HUES64 (cell line): ENCODE measurements around the gene CD244.

Experiments used
- H3K27ac ChIP-seq: 2 replicates; pipeline ENCODE4 v1.7.0; 2013; ENCODE audit warnings: low read depth, low read length, inconsistent platforms
- H3K27me3 ChIP-seq: 2 replicates; pipeline ENCODE4 v1.6.1; 2013; ENCODE audit warnings: mild to moderate bottlenecking, low read length; ENCODE audit not compliant: insufficient read depth
- H3K36me3 ChIP-seq: 2 replicates; pipeline ENCODE4 v1.6.1; 2013; ENCODE audit warnings: mild to moderate bottlenecking, low read length; ENCODE audit not compliant: insufficient read depth
- H3K4me1 ChIP-seq: 2 replicates; pipeline ENCODE4 v1.6.1; 2013; ENCODE audit warnings: mild to moderate bottlenecking, low read length, moderate library complexity; ENCODE audit not compliant: insufficient read depth
- H3K4me3 ChIP-seq: 2 replicates; pipeline ENCODE4 v1.5.1; 2013; ENCODE audit warnings: mild to moderate bottlenecking, low read length, moderate library complexity
- H3K9ac ChIP-seq: 2 replicates; pipeline ENCODE4 v1.6.1; 2013; ENCODE audit warnings: mild to moderate bottlenecking, low read depth, low read length
- H3K9me3 ChIP-seq: 2 replicates; pipeline ENCODE4 v1.6.1; 2013; ENCODE audit warnings: low read depth, low read length; ENCODE audit not compliant: insufficient read depth
- WGBS: fragments of 150-250, 120-280 bp; methylation state at CpG from one replicate; pipeline ENCODE4 v1.1.7; 2013; ENCODE audit warnings: missing lambda C conversion rate; 5-methylcytosine and 5-hydroxymethylcytosine counted together

The CD244 gene

DNA sequence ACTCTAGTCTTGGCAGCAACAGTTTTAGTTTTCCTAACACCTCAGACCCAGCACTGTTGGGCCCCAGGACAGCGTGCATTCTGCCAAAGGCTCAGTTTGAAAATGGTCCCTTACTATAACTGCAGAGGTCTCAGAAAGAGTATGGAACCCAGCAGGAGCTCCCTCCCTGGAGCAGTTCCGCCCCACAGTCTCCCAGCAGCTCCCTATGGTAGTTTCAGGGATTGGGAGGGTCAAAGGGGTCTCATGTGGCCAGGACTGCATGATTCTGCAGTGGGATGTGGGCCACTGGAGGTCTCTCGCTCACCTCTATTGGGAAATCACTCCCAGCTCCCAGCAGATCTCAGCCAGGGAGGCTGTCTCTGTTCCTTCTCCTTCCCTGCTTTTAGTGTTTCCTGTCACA lies 54.4 kb downstream of the CD244 start:
- Histone ChIP-seq H3K4me3 (no peak overlapping the region), H3K27me3 (no peaks in the 10 kb centered on the region), H3K36me3 (no peaks in the 10 kb centered on the region), H3K27ac (no peak overlapping the region), H3K9me3 (0 out of 2 replicates have a peak, but pooled peaks cover 3% of the 10 kb centered on the region), H3K9ac (no peak overlapping the region), H3K4me1 (peaks cover 12% of the 10 kb centered on the region)
- 90% methylated on average over 3 of the region's 3 CpGs for WGBS

- no peak overlapping the region for H3K4me3 ChIP-seq
- H3K9ac ChIP-seq: no peak overlapping the region
- peaks cover 12% of the 10 kb centered on the region for H3K4me1 ChIP-seq
- H3K27me3 ChIP-seq: no peaks in the 10 kb centered on the region
- 0 out of 2 replicates have a peak, but pooled peaks cover 3% of the 10 kb centered on the region for H3K9me3 ChIP-seq
- WGBS: 89% methylated on average over 2 of the region's 2 CpGs
- H3K36me3 ChIP-seq: no peaks in the 10 kb centered on the region
- no peak overlapping the region for H3K27ac ChIP-seq
Observed at GRCh38 chr1:160807738-160808137, 54.9 kb downstream of the CD244 start.

DNA sequence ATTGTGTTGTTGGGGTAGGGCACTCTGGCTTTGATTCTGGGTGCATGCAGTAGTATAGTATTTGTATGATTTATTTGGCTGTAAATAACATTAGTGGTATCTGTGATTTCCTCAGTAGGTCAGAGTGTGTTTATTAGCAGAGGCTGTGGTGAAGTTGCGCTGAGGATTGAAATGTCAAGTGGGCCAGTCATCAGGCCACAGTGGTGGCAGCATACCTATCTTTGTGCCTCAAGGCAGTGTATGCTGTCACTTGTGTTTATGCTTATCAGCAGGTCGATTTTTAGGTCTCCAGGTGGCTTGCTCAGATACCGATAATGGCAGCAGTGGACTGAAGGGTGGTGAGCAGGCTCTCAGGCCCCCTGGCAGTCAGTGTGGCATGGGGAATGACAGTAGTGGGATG lies 55.4 kb downstream of the CD244 start:
- H3K9ac ChIP-seq: no peak overlapping the region
- 92% methylated on average over 3 of the region's 3 CpGs for WGBS
- H3K36me3 ChIP-seq: no peaks in the 10 kb centered on the region
- H3K9me3 ChIP-seq: 0 out of 2 replicates have a peak, but pooled peaks cover 3% of the 10 kb centered on the region
- peaks cover 12% of the 10 kb centered on the region for H3K4me1 ChIP-seq
- H3K27ac ChIP-seq: no peak overlapping the region
- no peak overlapping the region for H3K4me3 ChIP-seq
- no peaks in the 10 kb centered on the region for H3K27me3 ChIP-seq

- H3K4me1 ChIP-seq: peaks cover 12% of the 10 kb centered on the region
- H3K27ac ChIP-seq: no peak overlapping the region
- no peaks in the 10 kb centered on the region for H3K36me3 ChIP-seq
- no peak overlapping the region for H3K4me3 ChIP-seq
- H3K9me3 ChIP-seq: 0 out of 2 replicates have a peak, but pooled peaks cover 3% of the 10 kb centered on the region
- no peak overlapping the region for H3K9ac ChIP-seq
- H3K27me3 ChIP-seq: no peaks in the 10 kb centered on the region
Observed at GRCh38 chr1:160806784-160807183, 55.9 kb downstream of the CD244 start.

DNA sequence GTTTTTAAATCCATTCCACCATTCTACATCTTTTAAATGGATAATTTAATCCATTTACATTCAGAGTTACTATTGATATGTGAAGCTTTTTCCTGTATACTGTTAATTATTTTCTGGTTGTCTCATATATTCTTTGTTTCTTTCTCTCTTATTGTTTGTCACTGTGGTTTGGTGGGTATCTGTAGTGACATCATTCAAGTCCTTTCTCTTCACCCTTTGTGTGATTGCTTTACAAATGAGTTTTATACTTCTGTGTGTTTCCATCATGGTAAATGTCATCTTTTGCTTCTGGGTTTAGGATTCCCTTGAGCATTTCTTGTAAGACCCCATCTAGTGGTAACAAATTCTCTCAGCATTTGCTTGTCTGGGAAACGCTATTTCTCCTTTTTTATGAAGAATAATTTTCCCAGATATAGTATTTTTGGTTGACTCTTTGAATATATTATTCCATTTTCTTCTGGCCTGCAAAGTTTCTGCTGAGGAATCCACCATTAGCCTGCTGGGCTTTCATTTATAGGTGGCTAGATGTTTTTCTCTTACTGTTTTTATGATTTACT lies 56.5 kb downstream of the CD244 start:
- Histone ChIP-seq H3K36me3 (no peaks in the 10 kb centered on the region), H3K4me1 (peaks cover 12% of the 10 kb centered on the region), H3K27ac (no peak overlapping the region), H3K9ac (no peak overlapping the region), H3K27me3 (no peaks in the 10 kb centered on the region), H3K9me3 (0 out of 2 replicates have a peak, but pooled peaks cover 3% of the 10 kb centered on the region), H3K4me3 (no peak overlapping the region)
- no CpG with 5 or more reads among the region's 1 CpG for WGBS

DNA sequence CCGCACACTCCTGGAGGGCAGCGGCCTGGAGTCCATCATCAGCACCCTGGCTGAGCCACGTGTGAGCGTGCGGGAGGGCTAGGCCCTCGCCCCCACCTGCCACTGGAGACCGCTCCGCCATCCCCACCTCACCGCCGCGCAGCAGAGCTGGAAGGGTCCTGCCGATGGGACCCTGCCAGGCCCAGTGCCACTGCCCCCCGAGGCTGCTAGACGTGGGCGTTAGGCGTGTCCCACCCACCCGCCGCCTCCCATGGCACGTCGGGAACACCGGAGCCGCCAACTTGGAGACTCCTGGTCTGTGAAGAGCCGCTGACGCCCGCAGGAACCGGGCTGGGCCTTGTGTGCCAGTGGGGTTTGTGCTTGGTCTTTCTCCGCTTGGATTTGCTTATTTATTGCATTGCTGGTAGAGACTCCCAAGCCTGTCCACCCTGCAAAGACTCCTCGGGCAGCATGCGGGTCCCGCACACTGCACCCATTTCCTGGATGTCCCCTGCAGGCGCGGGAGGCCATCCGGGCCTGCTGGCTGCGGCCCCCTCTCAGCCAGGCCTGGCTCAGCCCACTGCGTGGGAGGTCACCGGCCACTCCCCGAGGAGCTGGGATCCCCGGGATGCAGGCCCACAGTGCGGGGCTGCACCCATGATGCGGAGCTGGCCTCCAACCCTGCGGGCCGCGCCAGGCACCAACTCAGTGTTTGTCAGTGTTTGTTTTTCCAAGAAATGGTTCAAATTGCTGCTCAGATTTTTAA lies 60.7 kb downstream of the CD244 start:
- no peaks in the 10 kb centered on the region for H3K27me3 ChIP-seq
- H3K9ac ChIP-seq: no peak overlapping the region
- no peaks in the 10 kb centered on the region for H3K4me1 ChIP-seq
- H3K27ac ChIP-seq: no peak overlapping the region
- no peaks in the 10 kb centered on the region for H3K36me3 ChIP-seq
- 0 out of 2 replicates have a peak, but pooled peaks cover 3% of the 10 kb centered on the region for H3K9me3 ChIP-seq
- WGBS: 96% methylated on average over 43 of the region's 43 CpGs
- no peak overlapping the region for H3K4me3 ChIP-seq

DNA sequence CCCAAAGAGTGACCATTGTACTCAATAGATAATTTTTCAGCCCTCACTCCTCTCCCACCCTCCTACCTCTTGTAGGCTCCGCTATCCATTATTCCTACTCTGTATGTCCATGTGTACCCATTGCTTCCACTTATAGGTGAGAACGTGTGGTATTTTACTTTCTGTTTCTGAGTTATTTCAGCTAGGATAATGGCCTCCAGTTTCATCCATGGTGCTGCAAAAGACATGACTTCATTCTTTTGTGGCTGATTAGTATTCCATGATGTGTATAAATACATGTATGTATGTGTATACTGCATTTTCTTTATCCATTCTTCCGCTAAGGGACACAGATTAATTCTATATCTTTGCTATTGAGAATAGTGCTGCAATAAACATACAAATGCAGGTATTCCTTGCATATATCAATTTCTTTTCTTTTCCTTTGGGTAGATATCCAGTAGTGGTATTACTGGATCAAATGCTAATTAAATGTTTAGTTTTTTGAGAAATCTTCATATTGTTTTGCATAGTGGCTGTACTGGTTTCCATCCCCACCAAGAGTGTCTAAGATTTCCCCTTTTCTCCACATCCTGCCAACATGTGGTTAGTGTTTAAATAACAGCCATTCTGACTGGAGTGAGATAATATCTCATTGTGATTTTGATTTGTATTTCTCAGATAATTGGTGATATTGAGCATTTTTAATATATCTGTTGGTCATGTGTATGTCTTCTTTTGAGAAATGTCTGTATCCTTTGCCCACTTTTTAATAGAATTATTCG lies 61.9 kb downstream of the CD244 start:
- H3K27ac ChIP-seq: no peak overlapping the region
- WGBS: 95% methylated on average over 2 of the region's 4 CpGs
- H3K9me3 ChIP-seq: no peaks in the 10 kb centered on the region
- H3K4me3 ChIP-seq: no peak overlapping the region
- no peaks in the 10 kb centered on the region for H3K36me3 ChIP-seq
- no peaks in the 10 kb centered on the region for H3K4me1 ChIP-seq
- H3K27me3 ChIP-seq: no peaks in the 10 kb centered on the region
- H3K9ac ChIP-seq: no peak overlapping the region

- no peaks in the 10 kb centered on the region for H3K9me3 ChIP-seq
- no peaks in the 10 kb centered on the region for H3K4me1 ChIP-seq
- no peak overlapping the region for H3K9ac ChIP-seq
- no peak overlapping the region for H3K4me3 ChIP-seq
- H3K36me3 ChIP-seq: no peaks in the 10 kb centered on the region
- no peak overlapping the region for H3K27ac ChIP-seq
- WGBS: 100% methylated on average over 1 of the region's 1 CpG
- no peaks in the 10 kb centered on the region for H3K27me3 ChIP-seq
Observed at GRCh38 chr1:160800142-160800541, 62.5 kb downstream of the CD244 start.

- H3K9ac ChIP-seq: no peak overlapping the region
- no peak overlapping the region for H3K4me3 ChIP-seq
- H3K27me3 ChIP-seq: no peaks in the 10 kb centered on the region
- H3K9me3 ChIP-seq: no peaks in the 10 kb centered on the region
- no peaks in the 10 kb centered on the region for H3K36me3 ChIP-seq
- H3K4me1 ChIP-seq: no peaks in the 10 kb centered on the region
- H3K27ac ChIP-seq: no peak overlapping the region
- 95% methylated on average over 5 of the region's 5 CpGs for WGBS
Observed at GRCh38 chr1:160799641-160800040, 63.0 kb downstream of the CD244 start.

DNA sequence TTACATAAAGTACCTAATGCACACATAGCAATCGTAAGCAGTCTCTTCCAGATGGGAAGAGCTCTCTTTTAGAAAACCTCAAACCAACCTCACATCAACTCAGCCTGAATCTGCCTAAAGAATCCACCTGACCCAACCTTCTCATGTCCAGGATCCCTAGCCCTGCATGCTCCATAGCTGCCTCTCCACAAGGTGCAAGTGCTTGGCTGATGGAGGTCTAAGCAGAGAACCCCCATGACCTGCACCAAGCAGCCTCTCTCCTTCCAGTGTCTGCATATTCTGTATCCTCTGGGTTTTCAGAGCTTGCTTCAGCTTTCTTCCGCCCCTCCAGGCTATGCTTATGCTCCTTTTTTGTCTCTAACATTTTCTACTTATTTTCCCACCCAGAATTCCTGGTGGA lies 64.2 kb downstream of the CD244 start:
- no peak overlapping the region for H3K27ac ChIP-seq
- no peaks in the 10 kb centered on the region for H3K27me3 ChIP-seq
- 93% methylated on average over 2 of the region's 2 CpGs for WGBS
- H3K9me3 ChIP-seq: no peaks in the 10 kb centered on the region
- H3K9ac ChIP-seq: no peak overlapping the region
- no peaks in the 10 kb centered on the region for H3K4me1 ChIP-seq
- no peaks in the 10 kb centered on the region for H3K36me3 ChIP-seq
- no peak overlapping the region for H3K4me3 ChIP-seq

DNA sequence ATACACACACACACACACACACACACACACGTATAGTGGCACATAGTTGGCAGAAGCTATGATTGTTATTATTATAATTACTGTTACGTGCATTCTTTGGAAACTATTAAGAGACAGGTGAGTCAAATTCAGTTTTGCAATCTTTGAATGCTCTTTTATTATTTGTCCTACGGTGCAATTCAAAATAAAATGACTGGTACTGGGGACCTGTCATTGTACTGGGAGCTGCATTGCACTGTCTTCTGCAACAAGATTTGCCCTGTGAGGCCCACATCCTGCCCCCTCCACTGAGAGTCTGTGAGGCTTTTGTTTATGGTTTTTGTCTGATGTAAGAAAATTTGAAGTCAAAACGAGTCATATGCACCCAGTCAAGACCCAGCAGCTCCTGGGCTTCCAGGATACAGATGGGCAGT lies 64.8 kb downstream of the CD244 start:
- Histone ChIP-seq H3K36me3 (no peaks in the 10 kb centered on the region), H3K9ac (no peak overlapping the region), H3K27me3 (no peaks in the 10 kb centered on the region), H3K4me3 (no peak overlapping the region), H3K9me3 (no peaks in the 10 kb centered on the region), H3K4me1 (no peaks in the 10 kb centered on the region), H3K27ac (no peak overlapping the region)
- WGBS: 56% methylated on average over 3 of the region's 4 CpGs
